Tibial nerve (tissue), 4 donors: Measurements from ENCODE around the gene G2E3. TPM values are rescaled to one million over a fixed set of nuclear protein-coding genes. Genes with fewer than 3 reads are reported as not detected.
A peak's percentile ranks its signal among the peaks of the same experiment; 100 is the strongest.

ENCODE experiments used
- DNase-seq, 2 donors: peaks; one replicate each; pipeline ENCODE4 v3.0.0-alpha.2; 2019; ENCODE audit warnings: low spot score in 2 of 2
- H3K27ac ChIP-seq, 4 donors: fragments of 200-600 bp; sonication (generic) in 3 of 4; one replicate each; pipeline ENCODE4 v1.5.1; 2017 to 2019; ENCODE audit warnings: mild to moderate bottlenecking in 1 of 4
- H3K27me3 ChIP-seq, 2 donors: fragments of 200-600 bp; sonication (generic) in 1 of 2; one replicate each; pipeline versions ENCODE4 v1.5.1 to v1.6.0; 2017 to 2019
- H3K36me3 ChIP-seq, 3 donors: fragments of 200-600 bp; sonication (generic); one replicate each; pipeline ENCODE4 v1.5.1; 2018 to 2019
- H3K4me1 ChIP-seq, 4 donors: fragments of 200-600 bp; sonication (generic) in 3 of 4; one replicate each; pipeline ENCODE4 v1.5.1; 2017 to 2019
- H3K4me3 ChIP-seq, 4 donors: fragments of 200-600 bp; sonication (generic) in 3 of 4; one replicate each; pipeline ENCODE4 v1.5.1; 2017 to 2019; ENCODE audit warnings: mild to moderate bottlenecking in 1 of 4, moderate library complexity in 1 of 4
- H3K9me3 ChIP-seq, 4 donors: fragments of 200-600 bp; sonication (generic) in 3 of 4; one replicate each; pipeline ENCODE4 v1.5.1; 2017 to 2019
- EP300 ChIP-seq, 2 donors: sonication (generic); formaldehyde crosslinking; IDR thresholded peaks; one replicate each; pipeline ENCODE4 v1.6.1; 2017; ENCODE audit warnings: antibody characterized with exemption in 2 of 2, mild to moderate bottlenecking in 1 of 2
- POLR2A ChIP-seq, 2 donors: fragments of 450-650 bp; IDR thresholded peaks; one replicate each; pipeline ENCODE4 v1.6.1; 2017; ENCODE audit warnings: antibody characterized with exemption in 2 of 2, mild to moderate bottlenecking in 2 of 2, moderate library complexity in 2 of 2
- WGBS, 2 donors: methylation state at CpG; one replicate each; pipeline ENCODE4 v1.1.5; 2018; 5-methylcytosine and 5-hydroxymethylcytosine counted together
- total RNA-seq, 4 donors: library from RNA; depleted of rRNA; stranded (reverse); fragments of >200 nt; gene quantifications; one replicate each; pipeline ENCODE4 v1.1.0, GENCODE V29; 2016
- TF ChIP-seq, protein P1 (sequence below), 5 experiments: fragments of 200-600 bp in 3 of 5; fragments of 450-650 bp in 2 of 5; sonication (generic) in 3 of 5; IDR thresholded peaks; one replicate each; pipeline ENCODE4 v1.5.1; 2016 to 2019; ENCODE audit warnings: antibody characterized with exemption in 5 of 5, mild to moderate bottlenecking in 3 of 5, moderate library complexity in 2 of 5

Gene G2E3
- total RNA-seq, 4 donors from 2014 or later = 10.3 to 21.0 (median 13.6) TPM

DNA sequence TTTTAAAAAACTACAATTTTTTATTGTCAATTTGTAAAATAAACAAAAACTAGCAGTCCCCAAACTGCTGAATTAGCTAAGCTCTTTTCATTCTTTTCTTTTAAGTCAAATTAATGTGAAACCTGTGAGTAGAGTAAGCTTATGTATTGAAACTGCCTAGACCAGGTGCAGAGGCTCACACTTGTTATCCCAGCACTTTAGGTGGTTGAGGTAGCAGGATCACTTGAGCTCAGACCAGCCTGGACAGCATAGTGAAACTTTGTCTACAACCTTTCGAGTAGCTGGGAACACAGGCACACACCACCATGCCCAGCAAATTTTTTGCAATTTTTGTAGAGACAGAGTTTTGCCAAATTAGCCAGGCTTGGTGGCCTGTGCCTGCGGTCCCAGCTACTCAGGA is 89.5 kb downstream of the G2E3 start:
- Histone ChIP-seq H3K27ac (no peak overlapping the region), H3K9me3 (peaks cover 0 to 22% (median 3%) of the 10 kb centered on the region in 4 donors), H3K27me3 (no peaks in the 10 kb centered on the region), H3K4me3 (no peak overlapping the region), H3K4me1 (no peaks in the 10 kb centered on the region), H3K36me3 (peaks cover 0 to 62% (median 0%) of the 10 kb centered on the region in 3 donors)
- DNase-seq = no peak
- TF ChIP-seq EP300 (IDR thresholded peaks at IDR 0.05) (no peak), POLR2A (IDR thresholded peaks at IDR 0.05) (no peak)
- TF ChIP-seq, protein P1, sequence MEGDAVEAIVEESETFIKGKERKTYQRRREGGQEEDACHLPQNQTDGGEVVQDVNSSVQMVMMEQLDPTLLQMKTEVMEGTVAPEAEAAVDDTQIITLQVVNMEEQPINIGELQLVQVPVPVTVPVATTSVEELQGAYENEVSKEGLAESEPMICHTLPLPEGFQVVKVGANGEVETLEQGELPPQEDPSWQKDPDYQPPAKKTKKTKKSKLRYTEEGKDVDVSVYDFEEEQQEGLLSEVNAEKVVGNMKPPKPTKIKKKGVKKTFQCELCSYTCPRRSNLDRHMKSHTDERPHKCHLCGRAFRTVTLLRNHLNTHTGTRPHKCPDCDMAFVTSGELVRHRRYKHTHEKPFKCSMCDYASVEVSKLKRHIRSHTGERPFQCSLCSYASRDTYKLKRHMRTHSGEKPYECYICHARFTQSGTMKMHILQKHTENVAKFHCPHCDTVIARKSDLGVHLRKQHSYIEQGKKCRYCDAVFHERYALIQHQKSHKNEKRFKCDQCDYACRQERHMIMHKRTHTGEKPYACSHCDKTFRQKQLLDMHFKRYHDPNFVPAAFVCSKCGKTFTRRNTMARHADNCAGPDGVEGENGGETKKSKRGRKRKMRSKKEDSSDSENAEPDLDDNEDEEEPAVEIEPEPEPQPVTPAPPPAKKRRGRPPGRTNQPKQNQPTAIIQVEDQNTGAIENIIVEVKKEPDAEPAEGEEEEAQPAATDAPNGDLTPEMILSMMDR (IDR thresholded peaks at IDR 0.05) = no peak
- WGBS, 2 donors = 90 to 97% methylated on average over 2 of the region's 2 CpGs

DNA sequence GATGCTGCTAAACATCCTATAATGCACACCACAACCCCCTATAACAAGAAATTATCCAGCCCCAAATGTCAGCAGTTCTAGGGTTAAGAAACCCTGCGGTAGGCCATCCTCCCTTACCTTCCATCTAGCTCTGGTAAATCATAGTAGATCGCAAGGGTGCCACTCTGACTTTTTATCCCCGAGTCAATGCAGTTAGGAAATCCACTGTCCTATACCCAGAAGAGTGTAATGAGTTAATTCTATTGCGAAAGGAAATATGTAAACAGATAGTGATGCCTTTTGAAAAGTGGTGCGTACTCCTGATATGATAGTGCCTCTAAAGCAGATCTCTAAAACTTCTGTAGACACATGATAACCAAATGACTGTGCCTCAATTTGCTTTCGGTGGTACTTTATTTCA is 93.0 kb downstream of the G2E3 start:
- no peaks in the 10 kb centered on the region for H3K27me3 ChIP-seq

DNA sequence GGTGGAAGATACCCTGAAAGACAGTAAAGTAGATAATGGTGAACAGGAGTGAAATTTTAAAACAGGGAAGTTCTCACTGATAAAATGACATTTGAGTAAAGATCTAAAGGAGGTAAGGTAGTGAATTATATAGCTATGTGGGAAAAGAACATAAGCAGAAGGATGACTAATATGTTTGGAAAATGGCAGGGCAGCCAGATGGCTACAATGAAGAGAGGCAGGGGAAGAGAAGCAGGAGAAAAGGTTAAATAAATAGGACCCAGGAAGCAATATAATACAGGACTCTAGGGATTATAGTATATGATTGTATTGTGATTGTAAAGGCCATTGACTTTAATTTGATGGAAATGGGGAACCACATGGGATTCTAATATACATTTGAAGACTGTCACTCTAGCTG is 96.2 kb downstream of the G2E3 start:
- no peak overlapping the region for H3K27ac ChIP-seq
- TF ChIP-seq POLR2A (IDR thresholded peaks at IDR 0.05) = no peak
- TF ChIP-seq, protein P1 (IDR thresholded peaks at IDR 0.05) = no peak
- no peak for TF ChIP-seq EP300 (IDR thresholded peaks at IDR 0.05)
- no peaks in the 10 kb centered on the region for H3K4me1 ChIP-seq
- H3K9me3 ChIP-seq = no peaks in the 10 kb centered on the region
- no peak for DNase-seq
- peaks cover 0 to 62% (median 5%) of the 10 kb centered on the region in 3 donors for H3K36me3 ChIP-seq
- no peak overlapping the region for H3K4me3 ChIP-seq
- no peaks in the 10 kb centered on the region for H3K27me3 ChIP-seq

More for the DNA sequence above, 93.0 kb downstream of the G2E3 start:
- Histone ChIP-seq H3K9me3 (no peaks in the 10 kb centered on the region), H3K36me3 (peaks cover 0 to 56% (median 5%) of the 10 kb centered on the region in 3 donors), H3K4me3 (no peak overlapping the region), H3K27ac (no peak overlapping the region), H3K4me1 (no peaks in the 10 kb centered on the region)
- no peak for DNase-seq
- WGBS, 2 donors = 89 to 92% methylated on average over 6 of the region's 6 CpGs
- TF ChIP-seq, protein P1 (IDR thresholded peaks at IDR 0.05) = no peak
- TF ChIP-seq EP300 (IDR thresholded peaks at IDR 0.05) = no peak

DNA sequence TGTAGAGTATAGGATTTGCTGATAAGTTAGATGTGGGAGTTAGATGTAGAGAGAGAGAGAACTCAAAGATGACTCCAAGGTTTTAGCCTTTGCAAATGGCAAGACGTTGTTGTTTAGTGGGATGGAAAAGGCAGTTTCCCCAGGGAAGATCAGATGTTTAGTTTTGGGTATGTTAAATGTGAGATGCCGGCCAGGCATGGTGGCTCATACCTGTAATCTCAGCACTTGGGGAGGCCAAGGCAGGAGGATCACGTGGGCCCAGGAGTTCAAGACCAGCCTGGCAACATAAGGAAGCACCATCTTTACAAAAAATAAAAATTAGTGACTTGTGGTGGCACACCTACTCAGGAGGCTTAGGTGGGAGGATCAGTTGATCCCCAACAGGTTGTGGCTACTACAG is 96.7 kb downstream of the G2E3 start:
- no peaks in the 10 kb centered on the region for H3K27me3 ChIP-seq
- no peaks in the 10 kb centered on the region for H3K9me3 ChIP-seq
- no peak overlapping the region for H3K4me3 ChIP-seq
- no peak overlapping the region for H3K27ac ChIP-seq
- 84 to 87% methylated on average over 3 of the region's 3 CpGs for WGBS, 2 donors
- H3K4me1 ChIP-seq = no peaks in the 10 kb centered on the region
- DNase-seq = no peak
- peaks cover 0 to 63% (median 5%) of the 10 kb centered on the region in 3 donors for H3K36me3 ChIP-seq
- no peak for TF ChIP-seq EP300 (IDR thresholded peaks at IDR 0.05)
- no peak for TF ChIP-seq POLR2A (IDR thresholded peaks at IDR 0.05)
- TF ChIP-seq, protein P1 (IDR thresholded peaks at IDR 0.05) = no peak

DNA sequence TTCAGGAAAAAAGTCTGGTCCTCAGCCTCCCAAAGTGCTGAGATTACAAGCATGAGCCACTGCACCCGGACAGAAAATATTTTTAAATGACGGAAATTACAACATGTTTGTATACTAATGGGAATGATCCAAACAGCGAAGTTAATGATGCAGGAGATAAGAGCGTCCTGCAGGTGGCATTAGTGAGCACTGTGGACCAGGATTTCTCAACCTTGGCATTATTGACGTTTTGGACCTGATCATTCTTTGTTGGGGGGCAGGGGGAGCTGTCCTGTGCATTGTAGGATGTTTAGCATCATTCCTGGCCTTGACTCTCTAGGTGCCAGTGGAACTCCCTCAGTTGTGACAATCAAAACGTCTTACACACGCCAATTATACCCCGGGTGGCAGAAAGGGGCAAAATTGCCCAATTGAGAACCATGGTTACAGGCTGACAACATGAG is 97.3 kb downstream of the G2E3 start:
- 54 to 55% methylated on average over 8 of the region's 8 CpGs for WGBS, 2 donors
- Histone ChIP-seq H3K27ac (peak overlapping the region in 1 of 4 donors; percentile 14), H3K4me3 (no peak overlapping the region), H3K4me1 (no peaks in the 10 kb centered on the region), H3K27me3 (no peaks in the 10 kb centered on the region), H3K9me3 (no peaks in the 10 kb centered on the region), H3K36me3 (peaks cover 0 to 69% (median 5%) of the 10 kb centered on the region in 3 donors)
- TF ChIP-seq POLR2A (IDR thresholded peaks at IDR 0.05) = no peak
- TF ChIP-seq, protein P1 (IDR thresholded peaks at IDR 0.05) = peak; percentile 46 to 72 (median 55)
- no peak for TF ChIP-seq EP300 (IDR thresholded peaks at IDR 0.05)
- DNase-seq = peak in 1 of 2 donors; percentile 44
